DMS153 treated with DMSO at 0.1 percent for 48 hours (cell line): Measurements from ENCODE around the gene GAS2L3.
"Not testable (repeated sequence)": the region's sequence is repeated elsewhere in the genome, so short reads cannot be mapped to it uniquely, and the experiment has no call there.

Source experiments
- DNase-seq: peaks from one replicate; lab custom pipeline; 2025; ENCODE audit not compliant: unreplicated experiment; lab: John Stamatoyannopoulos, UW

The GAS2L3 gene

DNA sequence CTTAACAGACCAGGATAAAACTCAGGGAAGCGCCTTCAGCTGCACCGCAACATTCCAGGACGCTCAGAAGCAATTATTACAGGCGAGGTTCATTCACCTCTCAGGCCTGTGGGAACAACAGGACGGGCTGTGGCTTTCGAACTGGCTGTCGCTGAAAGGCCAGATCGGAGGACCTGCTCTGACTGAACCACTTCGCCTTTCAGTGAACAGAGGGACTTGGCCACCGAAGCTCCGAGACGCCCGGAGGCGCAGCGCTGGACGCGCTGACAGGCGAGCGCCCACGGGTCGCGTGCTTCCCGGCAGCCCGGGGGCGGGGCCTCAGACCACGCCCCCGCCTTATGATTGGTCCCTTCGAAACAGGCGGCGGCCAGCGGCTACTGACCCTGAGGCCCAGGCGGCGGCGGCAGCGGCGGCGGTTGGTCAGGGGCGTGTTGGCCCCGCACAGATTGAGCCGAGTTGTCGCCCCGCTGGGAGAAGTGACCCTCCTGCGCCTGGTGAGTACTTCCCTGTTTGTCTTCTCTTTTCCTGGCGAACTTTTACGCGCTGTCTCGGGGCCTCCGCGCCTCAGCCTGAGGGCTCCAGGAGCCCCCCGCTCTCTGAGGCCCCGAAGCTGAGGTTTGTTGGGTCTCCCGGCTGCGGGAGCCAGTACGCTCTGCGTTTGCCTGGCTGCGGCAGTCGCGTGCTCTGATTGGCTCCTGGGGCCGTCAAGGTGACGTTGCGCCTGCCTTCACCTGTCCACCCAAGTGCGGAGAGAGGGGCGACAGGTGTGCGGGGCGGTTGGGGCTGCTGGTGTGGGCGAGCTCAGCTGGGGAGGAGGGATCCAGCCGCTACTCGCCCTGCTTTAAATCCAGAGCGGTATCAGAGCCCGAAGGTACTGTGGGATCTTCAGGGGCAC is at the start of gene GAS2L3:
Gene GAS2L3 (plus strand): TSS at position 393 of the 895 bp plus-strand sequence. CDS start 21,221 bp downstream, outside the sequence.
- peak; percentile 84 for DNase-seq

DNA sequence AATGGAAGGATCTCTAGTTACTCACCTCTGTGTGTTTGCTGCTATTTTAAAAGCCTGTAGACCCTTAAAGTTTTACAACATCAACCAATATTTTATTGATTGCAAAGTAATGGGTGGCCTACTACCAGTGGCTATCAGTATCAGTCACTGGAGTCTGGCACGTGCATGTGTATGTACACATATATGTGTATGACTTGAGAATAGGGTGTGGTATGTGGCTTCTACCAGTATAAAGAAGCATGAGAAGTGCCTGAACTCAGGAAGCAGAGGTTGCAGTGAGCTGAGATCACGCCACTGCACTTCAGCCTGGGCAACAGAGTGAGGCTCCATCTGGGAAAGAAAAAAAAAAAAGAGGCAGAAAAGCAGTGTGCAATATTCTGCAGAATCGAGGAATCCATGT is 45.5 kb upstream of the GAS2L3 start:
- DNase-seq = no peak

DNA sequence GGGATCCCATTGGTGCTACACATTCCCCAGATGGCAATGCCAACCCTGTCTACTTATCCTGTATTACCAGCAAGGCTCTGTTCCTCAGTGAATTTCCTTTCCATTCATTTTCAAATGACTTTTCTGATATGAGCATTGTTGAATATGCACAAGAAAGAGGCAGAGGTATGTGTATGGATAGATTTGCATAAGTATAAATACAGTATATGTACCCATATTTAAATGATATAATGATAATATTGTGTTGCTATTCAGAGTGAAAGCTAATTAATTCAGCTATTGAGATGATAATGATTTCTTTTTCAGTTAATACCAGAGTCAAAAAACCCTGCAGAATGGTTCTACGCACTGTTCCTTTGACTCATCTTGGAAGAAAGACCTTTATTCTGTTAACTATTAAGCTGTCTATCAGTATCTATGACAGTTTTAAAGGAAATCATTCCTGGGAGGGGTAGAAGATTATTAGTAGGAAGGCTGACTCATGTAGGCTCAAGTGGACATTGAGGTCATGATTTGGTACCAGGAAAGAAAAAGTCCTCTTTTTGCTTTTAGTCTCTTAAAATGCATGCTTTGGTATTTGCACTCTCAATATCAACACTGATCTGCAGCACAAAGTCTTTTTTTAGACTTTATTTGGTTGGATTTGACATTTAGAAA is 44.9 kb upstream of the GAS2L3 start:
- DNase-seq = no peak

DNA sequence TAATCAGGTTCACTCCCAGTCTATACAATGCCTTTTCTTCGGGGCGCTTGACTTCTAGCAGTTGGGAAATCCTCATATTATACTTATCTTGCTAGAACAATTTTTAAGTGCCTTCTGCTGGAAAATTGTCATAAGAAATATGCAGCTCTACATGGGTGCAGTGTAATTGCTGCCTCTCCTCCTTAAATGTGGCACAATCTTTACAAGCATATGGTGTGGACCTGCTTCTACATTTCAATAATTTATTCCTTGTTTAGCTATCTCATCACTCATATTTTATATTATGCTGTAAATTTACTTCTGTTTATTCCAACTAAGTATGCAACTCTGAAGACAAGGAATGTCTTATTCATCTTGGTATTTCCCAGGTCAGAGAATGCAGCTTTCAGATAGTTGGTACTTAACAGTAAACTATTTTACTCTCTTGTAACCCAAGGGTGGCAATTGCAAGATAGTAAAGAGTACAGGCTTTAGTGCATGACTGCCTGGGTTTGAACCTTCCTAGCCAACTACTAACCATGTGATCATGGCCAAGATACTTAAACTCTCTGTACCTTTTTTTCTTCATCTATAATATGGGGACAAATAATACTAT is 43.6 kb upstream of the GAS2L3 start:
- DNase-seq = no peak

DNA sequence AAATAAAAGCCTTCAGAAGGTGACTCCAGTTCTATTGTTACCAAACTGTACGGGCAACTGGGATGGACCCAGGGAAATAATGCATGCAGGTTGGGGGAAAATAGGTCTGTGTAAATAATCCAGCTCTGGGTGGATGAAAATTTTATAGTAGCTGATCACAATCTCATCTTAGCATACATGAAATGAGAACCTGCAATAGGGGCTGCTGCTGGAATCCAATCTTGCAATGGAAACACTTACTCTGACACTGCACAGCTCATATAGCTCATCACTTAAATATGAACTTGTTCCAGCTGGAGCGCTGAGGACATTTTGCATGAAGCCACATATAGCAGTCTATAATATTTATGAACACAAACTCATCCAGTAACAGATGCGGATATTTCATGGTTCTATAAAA is 40.1 kb upstream of the GAS2L3 start:
- no peak for DNase-seq

DNA sequence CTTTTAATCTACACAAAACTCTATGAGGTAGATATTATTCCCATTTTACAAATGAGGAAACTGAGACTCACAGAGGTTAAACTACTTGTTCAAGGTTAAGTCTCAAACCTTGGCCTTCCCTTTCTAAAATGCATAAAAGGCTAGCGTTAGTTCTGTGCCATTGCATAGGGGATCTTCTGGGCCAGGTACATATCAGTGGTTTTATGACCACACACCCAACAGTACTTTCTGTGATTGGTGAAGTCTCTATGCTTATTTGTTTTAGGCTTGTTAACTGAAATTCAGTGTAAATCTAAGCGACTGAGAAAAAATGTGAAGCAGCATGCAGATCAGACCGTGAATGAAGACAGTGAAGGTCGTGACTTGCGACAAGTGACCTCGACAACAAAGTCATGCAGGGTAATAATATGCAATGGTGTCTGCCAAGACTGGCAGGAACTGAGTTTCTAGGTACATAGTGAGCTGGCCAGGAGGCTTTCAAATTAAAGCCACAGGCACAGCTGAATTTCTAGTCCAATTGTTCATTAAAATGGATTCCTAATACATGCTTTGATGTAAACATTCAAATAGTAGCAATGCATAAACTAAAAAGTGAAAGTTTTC is 38.8 kb upstream of the GAS2L3 start:
- no peak for DNase-seq

DNA sequence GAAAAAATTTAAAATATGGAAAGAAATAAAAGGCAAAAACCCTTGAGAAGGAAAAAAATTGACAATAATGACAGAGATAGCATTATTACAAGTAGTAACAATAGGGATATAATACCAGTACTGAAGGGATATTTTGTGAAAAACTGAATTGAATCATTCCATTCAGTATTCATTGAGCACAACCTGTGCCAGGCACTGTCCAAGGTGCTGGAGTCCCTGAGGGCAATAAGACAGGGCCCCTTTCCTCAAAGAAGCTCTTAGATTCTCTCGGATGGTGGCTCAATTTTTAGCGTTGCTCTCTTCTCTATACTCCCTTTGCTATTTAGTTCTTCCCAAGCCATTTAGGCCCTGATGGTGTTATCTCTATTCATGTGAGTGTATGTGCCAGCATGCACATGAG is 34.3 kb upstream of the GAS2L3 start:
- DNase-seq = no peak

DNA sequence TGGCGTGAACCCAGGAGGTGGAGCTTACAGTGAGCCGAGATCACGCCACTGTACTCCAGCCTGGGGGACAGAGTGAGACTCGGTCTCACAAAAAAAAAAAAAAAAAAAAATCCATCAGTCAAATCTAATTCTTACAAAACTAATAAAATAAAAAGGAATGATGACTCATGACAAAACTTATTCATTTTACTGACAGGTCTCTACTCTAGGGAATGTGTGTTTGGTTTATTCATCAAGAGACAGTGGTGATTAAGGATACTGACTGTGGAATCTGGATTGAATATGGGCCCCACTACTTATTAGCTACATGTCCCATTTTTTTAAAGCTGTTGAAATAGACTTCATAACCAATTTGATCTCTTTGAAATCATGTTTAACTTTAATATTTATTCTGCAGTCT is 29.3 kb upstream of the GAS2L3 start:
- DNase-seq = no peak

DNA sequence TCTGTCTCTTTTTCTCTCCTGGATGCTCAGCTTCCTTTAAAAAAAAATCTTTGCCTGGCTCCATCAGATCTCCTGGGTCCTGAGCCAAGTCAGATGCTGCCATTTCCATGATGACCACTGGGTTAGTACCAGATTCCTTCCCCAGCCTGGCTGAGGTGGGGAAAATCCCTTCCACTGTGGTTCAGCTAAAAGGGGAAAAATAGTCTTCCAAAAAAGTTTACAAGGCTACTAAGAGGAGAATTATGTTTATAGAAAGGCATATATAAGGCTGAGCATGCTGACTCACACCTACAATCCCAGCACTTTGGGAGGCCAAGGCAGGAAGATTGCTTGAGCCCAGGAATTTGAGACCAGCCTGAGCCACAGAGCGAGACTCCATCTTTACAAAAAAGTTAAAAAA is 28.4 kb upstream of the GAS2L3 start:
- DNase-seq = no peak

DNA sequence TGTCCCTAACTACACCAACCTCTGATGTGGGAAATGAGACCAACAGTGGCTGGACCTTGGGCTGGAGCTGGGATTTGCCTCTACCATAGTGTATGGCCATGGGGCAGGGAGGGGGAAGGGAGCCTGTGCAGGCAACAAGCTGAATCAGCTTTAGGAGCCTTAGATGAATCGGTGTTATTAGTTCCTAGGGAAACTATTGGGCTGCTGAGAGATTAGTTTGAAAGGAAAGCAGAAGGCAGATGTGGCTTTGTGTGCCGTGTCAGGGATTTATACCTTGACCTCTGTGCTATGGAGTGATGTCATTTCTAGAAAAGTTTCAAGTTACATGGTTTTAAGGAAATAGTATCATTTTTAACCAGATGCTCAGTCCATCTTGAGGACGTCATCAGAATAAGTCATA is 19.5 kb upstream of the GAS2L3 start:
- DNase-seq = no peak

DNA sequence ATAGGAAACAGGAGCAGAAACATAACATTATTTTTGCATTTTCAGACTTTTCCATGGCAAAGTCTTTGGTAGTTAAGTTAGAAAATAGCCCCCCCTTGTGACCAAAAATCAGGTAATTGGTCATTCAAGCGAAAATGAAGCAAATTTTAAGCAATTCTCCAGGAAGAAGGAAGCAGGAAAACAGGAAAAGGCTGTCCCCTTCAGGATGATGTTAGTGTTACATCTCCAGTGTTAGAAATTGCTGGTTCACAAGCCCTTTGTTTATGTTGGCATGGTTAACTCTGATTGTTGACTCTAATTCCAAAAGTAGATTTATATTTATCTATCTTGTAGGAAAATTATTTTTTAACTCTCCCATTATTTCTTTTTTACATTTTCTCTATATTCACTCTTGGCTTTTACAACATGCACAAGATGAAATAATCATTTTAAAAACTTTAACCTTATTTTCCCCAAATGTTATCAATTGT is 18.8 kb upstream of the GAS2L3 start:
- peak; percentile 55 for DNase-seq

DNA sequence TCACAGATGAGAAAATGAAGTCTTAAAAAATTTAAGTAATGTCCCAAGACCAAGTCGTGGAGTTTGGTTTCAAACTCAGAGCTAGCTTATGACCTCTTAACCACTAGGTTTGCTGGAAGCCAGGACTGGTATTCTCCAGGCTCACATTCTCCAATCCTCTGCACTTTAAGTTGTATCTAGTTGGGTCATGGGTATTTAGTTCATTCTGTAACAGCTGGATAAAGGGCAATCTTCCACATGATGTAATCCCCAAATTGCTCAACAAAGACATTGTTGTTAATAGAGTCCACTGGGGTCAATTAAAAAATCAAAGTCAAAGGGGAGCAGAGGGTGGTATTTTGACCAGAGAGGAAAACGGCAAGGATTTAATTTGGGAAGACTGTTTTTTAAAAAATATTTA is 17.8 kb upstream of the GAS2L3 start:
- DNase-seq = no peak

DNA sequence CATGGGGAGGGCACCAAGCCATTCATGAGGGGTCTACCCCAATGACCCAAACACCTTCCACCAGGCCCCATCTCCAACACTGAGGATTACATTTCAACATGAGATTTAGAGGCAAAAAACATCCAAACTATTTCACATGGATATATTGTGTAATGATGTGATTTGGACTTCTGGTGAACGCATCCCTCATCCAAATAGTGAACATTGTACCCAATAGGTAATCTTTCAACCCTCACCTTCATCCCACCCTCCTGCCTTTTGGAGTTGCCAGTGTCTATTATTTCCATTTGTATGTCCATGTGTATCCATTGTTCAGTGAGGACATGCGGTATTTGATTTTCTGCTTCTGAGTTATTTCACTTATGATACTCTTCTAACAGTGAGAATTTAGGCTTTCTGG is 16.1 kb upstream of the GAS2L3 start:
- no peak for DNase-seq

DNA sequence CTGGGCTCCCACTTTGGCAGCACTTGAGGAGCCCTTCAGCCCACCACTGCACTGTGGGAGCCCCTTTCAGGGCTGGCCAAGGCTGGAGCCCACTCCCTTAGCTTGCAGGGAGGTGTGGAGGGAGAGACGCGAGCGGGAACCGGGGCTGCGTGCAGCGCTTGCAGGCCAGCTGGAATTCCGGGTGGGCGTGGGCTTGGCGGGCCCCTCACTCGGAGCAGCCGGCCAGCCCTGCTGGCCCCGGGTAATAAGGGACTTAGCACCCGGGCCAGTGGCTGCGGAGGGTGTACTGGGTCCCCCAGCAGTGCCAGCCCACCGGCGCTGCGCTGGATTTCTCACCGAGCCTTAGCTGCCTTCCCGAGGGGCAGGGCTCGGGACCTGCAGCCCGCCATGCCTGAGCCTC is 14.2 kb upstream of the GAS2L3 start:
- DNase-seq = not testable (repeated sequence)

DNA sequence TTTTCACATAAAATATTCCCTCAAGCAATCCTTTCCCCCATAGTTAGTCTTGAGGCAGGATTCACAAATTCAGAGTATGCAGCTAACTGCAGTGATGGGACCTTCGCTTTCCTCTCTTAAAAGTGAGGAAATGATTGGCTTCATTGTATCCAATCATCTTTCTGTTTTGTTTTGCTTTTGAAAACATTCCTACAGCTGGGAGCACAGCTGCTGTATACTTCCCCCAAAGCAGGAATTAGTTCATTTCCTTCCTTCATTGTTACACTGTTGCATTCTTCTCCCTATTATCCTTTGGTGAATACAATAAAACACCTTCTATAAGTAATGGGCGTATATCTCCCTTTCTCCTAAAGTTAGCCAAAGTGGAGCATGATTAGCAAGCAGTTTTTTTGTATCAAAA is 9.4 kb upstream of the GAS2L3 start:
- DNase-seq = no peak

DNA sequence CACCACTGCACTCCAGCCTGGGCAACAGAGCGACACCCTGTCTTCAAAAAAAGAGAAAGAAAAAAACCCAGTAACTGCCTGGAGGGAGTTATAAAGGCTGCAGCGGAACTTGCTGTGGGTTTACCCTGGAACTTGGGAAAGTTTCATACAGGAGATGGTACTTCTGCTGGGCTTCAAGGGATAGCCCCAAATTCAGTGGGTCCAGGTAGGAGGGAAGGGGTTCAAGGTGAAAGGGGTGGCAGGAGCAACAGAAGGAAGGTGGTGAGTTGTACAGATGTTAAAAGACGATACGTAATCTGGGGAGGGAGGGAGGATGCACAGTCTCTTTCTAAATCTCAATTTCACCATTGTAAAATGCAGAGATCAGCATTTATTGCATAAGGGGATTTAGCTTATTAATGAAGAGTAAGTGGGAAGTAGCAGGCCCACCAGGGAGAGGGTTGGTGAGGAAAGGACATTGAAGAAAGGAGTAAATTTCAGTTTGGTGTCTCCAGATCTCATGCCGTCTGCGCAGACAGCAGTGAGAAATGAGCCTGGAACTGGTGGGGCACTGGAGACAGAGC is 8.5 kb upstream of the GAS2L3 start:
- DNase-seq = no peak

DNA sequence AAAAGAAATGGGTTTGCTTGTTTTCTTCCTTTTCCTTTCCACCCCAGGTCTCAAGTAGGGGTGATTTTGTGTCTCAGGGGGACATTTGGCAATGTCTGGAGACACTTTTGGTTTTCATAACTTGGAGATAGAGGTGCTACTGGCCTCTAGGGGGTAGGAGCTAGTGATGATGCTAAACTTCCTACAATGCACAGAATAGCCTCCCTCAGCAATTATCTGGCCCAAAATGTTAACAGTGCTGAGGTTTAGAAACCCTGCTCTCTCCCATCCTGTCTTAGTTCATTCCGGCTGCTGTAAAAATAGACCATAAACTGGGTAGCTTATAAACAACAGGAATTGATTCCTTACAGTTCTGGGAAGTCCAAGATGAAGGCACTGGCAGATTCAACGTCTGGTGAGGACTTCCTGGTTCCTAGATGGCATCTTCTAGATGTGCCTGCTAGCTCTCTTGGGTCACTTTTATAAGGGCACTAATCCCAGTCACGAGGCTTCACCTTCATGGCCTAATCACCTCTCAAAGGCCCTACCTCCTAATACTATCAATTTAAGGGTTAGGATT is 7.4 kb upstream of the GAS2L3 start:
- no peak for DNase-seq

DNA sequence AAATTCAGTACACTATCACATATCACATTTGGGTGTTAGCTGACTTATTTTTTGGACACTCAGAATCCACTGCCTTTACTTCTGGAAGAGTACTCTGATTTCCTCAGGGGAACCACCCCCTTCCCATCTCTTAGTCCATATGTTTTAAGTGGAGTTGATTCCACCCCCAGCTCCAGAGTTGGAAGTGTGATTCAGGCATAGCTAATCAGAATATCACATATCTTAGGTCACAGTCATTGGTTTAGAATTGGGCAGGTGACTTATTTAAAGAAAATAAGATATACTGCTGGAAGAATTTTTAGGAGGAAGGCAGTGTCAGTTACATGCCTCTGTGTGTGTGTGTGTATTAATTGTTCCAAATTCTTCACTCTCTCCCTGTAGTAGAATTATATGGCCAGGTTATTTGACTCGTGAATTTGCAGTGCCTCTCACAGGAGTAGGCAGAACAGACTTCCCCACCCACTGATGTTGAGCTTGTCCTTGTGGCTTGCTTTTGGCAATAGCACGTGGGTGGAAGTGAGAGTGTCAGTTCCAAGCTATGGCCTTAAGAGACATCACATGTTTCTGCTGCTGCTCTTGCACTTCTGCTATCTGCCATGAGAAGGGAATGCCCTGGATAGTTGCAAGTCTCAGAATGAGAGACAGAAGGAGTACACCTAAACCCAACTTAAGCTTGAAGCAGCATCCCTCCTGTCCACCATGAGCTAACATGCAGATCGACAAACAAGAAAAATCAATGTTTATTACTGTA is 6.4 kb upstream of the GAS2L3 start:
- no peak for DNase-seq

DNA sequence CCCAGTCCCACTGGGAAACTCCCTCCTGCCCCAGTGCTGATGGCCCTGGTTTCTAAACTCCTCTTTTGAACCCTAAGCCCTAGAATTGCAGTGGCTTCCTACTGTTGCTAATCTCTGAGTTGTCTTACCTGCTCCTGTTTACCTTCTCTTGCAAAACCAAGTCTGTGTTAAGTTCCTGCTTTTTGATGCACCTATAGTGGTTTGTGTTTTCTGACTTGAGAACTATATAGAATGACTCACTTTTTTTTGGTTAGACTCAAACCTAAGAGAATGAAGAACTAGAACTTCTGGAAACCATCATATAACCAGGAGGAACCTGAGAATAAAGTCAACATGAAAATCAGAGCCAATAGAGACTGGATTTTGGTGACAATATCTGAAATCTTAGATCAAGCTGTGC is 5.5 kb upstream of the GAS2L3 start:
- DNase-seq = no peak

DNA sequence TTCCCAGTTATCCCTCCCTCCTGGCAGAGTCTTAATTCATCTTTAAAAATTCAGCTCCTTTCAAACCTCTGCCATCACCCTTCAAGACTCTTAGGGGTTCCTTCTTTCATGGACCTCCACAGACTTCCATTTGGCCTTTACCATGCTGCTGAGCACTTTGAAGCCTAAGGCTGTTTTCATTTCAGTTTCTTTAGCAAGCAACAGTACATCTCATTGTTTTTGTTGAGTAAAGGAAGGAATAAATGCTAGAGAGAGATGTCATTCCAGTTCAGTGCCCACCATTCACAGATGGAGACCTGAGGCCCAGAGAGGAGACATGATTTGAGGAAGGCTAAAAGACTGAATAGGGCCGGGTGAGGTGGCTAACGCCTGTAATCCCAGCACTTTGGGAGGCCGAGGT is 1.3 kb upstream of the GAS2L3 start:
- DNase-seq = no peak
